IMR-90 (cell line): ENCODE results near the gene INSYN2A. TPM values are rescaled to one million over a fixed set of nuclear protein-coding genes. Genes with fewer than 3 reads are reported as not detected.

Experiments
- ATAC-seq: fragments of 200-7000 bp; cut with Tn5 transposase; 2 replicates; pipeline ENCODE4 v1.9.1; 2020; ENCODE audit warnings: low read depth, mild to moderate bottlenecking, moderate library complexity
- BruUV-seq: library from RNA; stranded (reverse); fragments of 400-500 nt; replicated peaks from 2 replicates; lab custom pipeline; 2021; lab: Mats Ljungman, UMichigan
- CTCF ChIA-PET: fragments of 300-600 bp; formaldehyde crosslinking; extraction: SDS; loops from one replicate; lab custom pipeline; 2021; ENCODE audit warnings: antibody characterized with exemption; lab: Yijun Ruan, JAX
- POLR2A ChIA-PET: fragments of 300-600 bp; sonication (Branson Sonifier 250); formaldehyde crosslinking; loops from one replicate; lab custom pipeline; 2022; ENCODE audit warnings: antibody characterized with exemption; ENCODE audit not compliant: unreplicated experiment; lab: Charles Lee
- DNase-seq: peaks from one replicate; pipeline ENCODE4 v3.0.0; 2013
- H2AFZ ChIP-seq: replicated peaks from 2 replicates; pipeline ENCODE3; 2013; ENCODE audit warnings: low read length, mild to moderate bottlenecking; ENCODE audit not compliant: poor library complexity
- H2AK5ac ChIP-seq: 2 replicates; pipeline ENCODE4 v1.6.1; 2013; ENCODE audit warnings: low read depth, low read length, inconsistent platforms
- H2AK9ac ChIP-seq: replicated peaks from 2 replicates; pipeline ENCODE3; 2013; ENCODE audit warnings: mild to moderate bottlenecking, low read depth, low read length, moderate library complexity; ENCODE audit not compliant: poor library complexity
- H2BK120ac ChIP-seq: 2 replicates; pipeline ENCODE4 v1.6.1; 2013; ENCODE audit warnings: low read depth, low read length, inconsistent platforms
- H2BK15ac ChIP-seq: 3 replicates; pipeline ENCODE4 v1.6.1; 2013; ENCODE audit warnings: low read depth, low read length, inconsistent platforms
- H2BK20ac ChIP-seq: 2 replicates; pipeline ENCODE4 v1.6.1; 2013; ENCODE audit warnings: low read depth, mild to moderate bottlenecking, inconsistent platforms, low read length, moderate library complexity
- H2BK5ac ChIP-seq: 2 replicates; pipeline ENCODE4 v1.6.1; 2013; ENCODE audit warnings: mild to moderate bottlenecking, low read depth, low read length, inconsistent platforms; ENCODE audit not compliant: poor library complexity, severe bottlenecking
- H3K14ac ChIP-seq: replicated peaks from 2 replicates; pipeline ENCODE4 v1.6.1; 2013; ENCODE audit warnings: low read depth, low read length, inconsistent platforms
- H3K18ac ChIP-seq: 2 replicates; pipeline ENCODE4 v1.6.1; 2013; ENCODE audit warnings: low read depth, low read length, control low read depth
- H3K23ac ChIP-seq: 2 replicates; pipeline ENCODE4 v1.6.1; 2013; ENCODE audit warnings: low read depth, low read length, inconsistent platforms
- H3K27ac ChIP-seq: 2 replicates; pipeline ENCODE4 v1.5.1; 2013; ENCODE audit warnings: mild to moderate bottlenecking, control low read depth, low read length; ENCODE audit not compliant: insufficient read depth
- H3K27me3 ChIP-seq: 2 replicates; pipeline ENCODE4 v1.6.1; 2013; ENCODE audit warnings: low read length; ENCODE audit not compliant: control insufficient read depth, insufficient read depth
- H3K36me3 ChIP-seq: 2 replicates; pipeline ENCODE4 v1.6.1; 2013; ENCODE audit warnings: low read length, mixed read lengths; ENCODE audit not compliant: control insufficient read depth, insufficient read depth
- H3K4ac ChIP-seq: 2 replicates; pipeline ENCODE4 v1.6.1; 2013; ENCODE audit warnings: low read depth, low read length, inconsistent platforms
- H3K4me1 ChIP-seq: 2 replicates; pipeline ENCODE4 v1.6.1; 2013; ENCODE audit warnings: low read length, mixed read lengths; ENCODE audit not compliant: control insufficient read depth, insufficient read depth
- H3K4me2 ChIP-seq: 2 replicates; pipeline ENCODE4 v1.6.1; 2013; ENCODE audit warnings: low read depth, mild to moderate bottlenecking, control low read depth, low read length, moderate library complexity
- H3K4me3 ChIP-seq: 2 replicates; pipeline ENCODE4 v1.5.1; 2013; ENCODE audit warnings: low read depth, mild to moderate bottlenecking, control low read depth, low read length, moderate library complexity; ENCODE audit not compliant: insufficient read depth
- H3K56ac ChIP-seq: 2 replicates; pipeline ENCODE4 v1.6.1; 2013; ENCODE audit warnings: low read length, inconsistent platforms; ENCODE audit not compliant: insufficient read depth; ENCODE audit errors: extremely low read depth
- H3K79me1 ChIP-seq, 2 experiments: 2 replicates each; pipeline ENCODE4 v1.6.1; 2013; ENCODE audit warnings: low read length in 2 of 2, inconsistent platforms in 1 of 2, low read depth in 1 of 2
- H3K9ac ChIP-seq: 2 replicates; pipeline ENCODE4 v1.6.1; 2013; ENCODE audit warnings: low read depth, low read length, control low read depth
- H3K9me1 ChIP-seq: 2 replicates; pipeline ENCODE4 v1.6.1; 2013; ENCODE audit warnings: low read length, inconsistent platforms; ENCODE audit not compliant: insufficient read depth
- H3K9me3 ChIP-seq: 2 replicates; pipeline ENCODE4 v1.6.1; 2013; ENCODE audit warnings: low read length; ENCODE audit not compliant: control insufficient read depth, insufficient read depth
- H4K20me1 ChIP-seq: 2 replicates; pipeline ENCODE4 v1.6.1; 2013; ENCODE audit warnings: low read length, inconsistent platforms; ENCODE audit not compliant: insufficient read depth
- H4K5ac ChIP-seq: 2 replicates; pipeline ENCODE4 v1.6.1; 2013; ENCODE audit warnings: mild to moderate bottlenecking, low read depth, low read length, control low read depth
- H4K8ac ChIP-seq, 2 experiments: 2 replicates each; pipeline ENCODE4 v1.6.1; 2013; ENCODE audit warnings: low read depth in 2 of 2, low read length in 2 of 2, control low read depth in 1 of 2, inconsistent platforms in 1 of 2
- H4K91ac ChIP-seq: 2 replicates; pipeline ENCODE4 v1.6.1; 2013; ENCODE audit warnings: low read depth, low read length, inconsistent platforms; ENCODE audit not compliant: insufficient read depth
- BHLHE40 ChIP-seq: fragments of 150-350 bp; IDR thresholded peaks from 2 replicates; pipeline ENCODE4 v1.6.1; 2016; ENCODE audit warnings: mild to moderate bottlenecking, low read depth, low read length
- CEBPB ChIP-seq: IDR thresholded peaks from 2 replicates; pipeline ENCODE4 v1.6.1; 2012; ENCODE audit warnings: low read depth, low read length, improper control_type of control experiment
- CHD1 ChIP-seq: IDR thresholded peaks from 2 replicates; pipeline ENCODE4 v1.6.1; 2012; ENCODE audit warnings: low read depth, low read length, improper control_type of control experiment
- FOS ChIP-seq: fragments of 150-350 bp; IDR thresholded peaks from 2 replicates; pipeline ENCODE4 v1.6.1; 2016; ENCODE audit warnings: low read depth, low read length
- MAFK ChIP-seq: IDR thresholded peaks from 2 replicates; pipeline ENCODE4 v1.6.1; 2012; ENCODE audit warnings: low read depth, low read length, improper control_type of control experiment
- MAZ ChIP-seq: IDR thresholded peaks from 2 replicates; pipeline ENCODE4 v1.6.1; 2012; ENCODE audit warnings: low read depth, mild to moderate bottlenecking, low read length, improper control_type of control experiment, moderate library complexity, borderline replicate concordance
- MXI1 ChIP-seq: IDR thresholded peaks from 2 replicates; pipeline ENCODE4 v1.6.1; 2012; ENCODE audit warnings: low read depth, mild to moderate bottlenecking, low read length, moderate library complexity, borderline replicate concordance
- NFE2L2 ChIP-seq: fragments of 150-350 bp; IDR thresholded peaks from 2 replicates; pipeline ENCODE4 v1.6.1; 2016; ENCODE audit warnings: low read depth, mild to moderate bottlenecking, low read length
- POLR2A ChIP-seq: IDR thresholded peaks from 2 replicates; pipeline ENCODE4 v1.6.1; 2012; ENCODE audit warnings: mild to moderate bottlenecking, low read depth, low read length
- RAD21 ChIP-seq: IDR thresholded peaks from 2 replicates; pipeline ENCODE4 v1.6.1; 2012; ENCODE audit warnings: low read length, improper control_type of control experiment
- RCOR1 ChIP-seq: IDR thresholded peaks from 2 replicates; pipeline ENCODE4 v1.6.1; 2012; ENCODE audit warnings: mild to moderate bottlenecking, low read length, improper control_type of control experiment; ENCODE audit not compliant: insufficient replicate concordance
- RFX5 ChIP-seq: IDR thresholded peaks from 2 replicates; pipeline ENCODE4 v1.8.0; 2012; ENCODE audit warnings: low read depth, mild to moderate bottlenecking, low read length, moderate library complexity
- SMC3 ChIP-seq: fragments of 150-350 bp; IDR thresholded peaks from 2 replicates; pipeline ENCODE4 v1.6.1; 2016; ENCODE audit warnings: low read depth, mild to moderate bottlenecking, antibody characterized with exemption, low read length, moderate library complexity
- WGBS, 2 experiments: methylation state at CpG; one replicate each; pipeline versions ENCODE4 v1.1.5 to v1.1.7; 2013; ENCODE audit warnings: missing lambda C conversion rate in 2 of 2; ENCODE audit not compliant: insufficient read length in 1 of 2; ENCODE audit errors: extremely low coverage in 2 of 2; 5-methylcytosine and 5-hydroxymethylcytosine counted together
- dilution Hi-C: fragments of 300-500 bp; cut with HindIII; formaldehyde crosslinking; loops from one replicate; pipeline ENCODE4 v1.14.3; 2018; ENCODE audit warnings: low sequenced_read_pairs; ENCODE audit not compliant: unreplicated experiment
- in situ Hi-C: fragments of 300-500 bp; cut with MboI; formaldehyde crosslinking; loops from 3 replicates; pipeline ENCODE4 v1.14.3; 2019; ENCODE audit warnings: low sequenced_read_pairs, inconsistent platforms, mixed read lengths
- intact Hi-C: fragments of 100-400 bp; cut with micrococcal nuclease; formaldehyde crosslinking; loops from 2 replicates; pipeline ENCODE4 v1.10.0; 2022
- polyA plus RNA-seq, 3 experiments: library from polyadenylated mRNA; depleted of rRNA; stranded (reverse); fragments of >200 nt; gene quantifications; 2 replicates each; pipeline ENCODE4 v1.2.3, GENCODE V29; 2012; ENCODE audit warnings: low replicate concordance in 1 of 3
- total RNA-seq: library from RNA; depleted of rRNA; stranded (reverse); fragments of >200 nt; gene quantifications from 2 replicates; pipeline ENCODE4 v1.2.3, GENCODE V29; 2012
- TF ChIP-seq, protein P1 (sequence below): conservative IDR thresholded peaks from 2 replicates; pipeline ENCODE4 v1.5.1; 2012; ENCODE audit warnings: mild to moderate bottlenecking, low read depth, low read length, improper control_type of control experiment
- TF ChIP-seq, protein P2 (sequence below): fragments of 150-350 bp; IDR thresholded peaks from 2 replicates; pipeline ENCODE4 v1.6.1; 2017; ENCODE audit warnings: mild to moderate bottlenecking, antibody characterized with exemption, low read length, low read depth
- TF ChIP-seq, protein P3 (sequence below): fragments of 150-350 bp; IDR thresholded peaks from 2 replicates; pipeline ENCODE4 v1.6.1; 2016; ENCODE audit warnings: low read depth, mild to moderate bottlenecking, low read length, moderate library complexity, borderline replicate concordance

Gene INSYN2A
- total and polyA plus RNA-seq, 2 of the 4 experiments (the other 2 are of a cell fraction), result 0.10 to 0.18 TPM

DNA sequence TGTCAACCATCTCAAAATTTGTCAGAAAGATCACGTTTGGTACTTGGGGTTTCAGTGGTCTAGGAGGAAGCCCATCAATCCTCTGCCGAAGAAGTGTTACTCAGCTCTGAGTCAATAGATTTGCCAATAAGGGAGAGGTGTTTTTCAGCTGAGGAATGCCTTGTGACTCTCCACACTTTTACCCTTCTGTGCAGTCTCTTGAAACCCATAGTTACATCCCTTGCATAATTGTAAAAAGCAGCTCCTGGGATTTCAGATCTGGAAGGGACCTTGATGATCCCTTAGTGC, 47.5 kb downstream of the INSYN2A start:
- peak; percentile 87 for DNase-seq
- ChIA-PET POLR2A (no interaction called here), CTCF (no interaction called here)
- peak overlapping the region; percentile 42 for H2AK9ac ChIP-seq
- H3K14ac ChIP-seq, result peak overlapping the region; percentile 80
- no peaks in the 10 kb centered on the region for H3K9me3 ChIP-seq
- H4K8ac ChIP-seq, result peak overlapping the region; percentile 33 to 86; a peak in 3 of 4 replicates
- no peaks in the 10 kb centered on the region for H3K27me3 ChIP-seq
- peak overlapping the region; percentile 57; the same call in 1 of the 3 replicates for H2BK15ac ChIP-seq
- WGBS, 2 experiments, result no CpG with 5 or more reads among the region's 2 CpGs
- no TSS peak for BruUV-seq
- dilution Hi-C loops (no loop called here), intact Hi-C loops (loop anchor here (5.0 kb wide), 1 partner anchor 242 kb away; the partner anchor contains the start of gene DOCK1), in situ Hi-C loops (no loop called here)
- H3K27ac ChIP-seq, result peak overlapping the region; percentile 89
- H3K9ac ChIP-seq, result peak overlapping the region; percentile 28; the same call in 1 of the 2 replicates
- H2BK5ac ChIP-seq, result peak overlapping the region; percentile 95
- H2BK120ac ChIP-seq, result peak overlapping the region; percentile 93
- H3K79me1 ChIP-seq, result peaks cover 12 to 64% of the 10 kb centered on the region in 2 experiments
- no peak overlapping the region for H3K4me3 ChIP-seq
- peak overlapping the region; percentile 80 for H4K91ac ChIP-seq
- peaks cover 2% of the 10 kb centered on the region; the same call in 1 of the 2 replicates for H3K36me3 ChIP-seq
- peak overlapping the region; percentile 88 for H3K4ac ChIP-seq
- peak overlapping the region; percentile 59 for H3K4me2 ChIP-seq
- peak overlapping the region; percentile 67 for H2AK5ac ChIP-seq
- TF ChIP-seq RAD21 (no peak), MXI1 (no peak), POLR2A (no peak), MAFK (no peak), RCOR1 (no peak), FOS (peak; percentile 38; the same call in 1 of the 2 replicates), CEBPB (peak; percentile 90), CHD1 (no peak), MAZ (no peak), BHLHE40 (peak; percentile 77), SMC3 (no peak), RFX5 (no peak), NFE2L2 (no peak)
- TF ChIP-seq, protein P1, sequence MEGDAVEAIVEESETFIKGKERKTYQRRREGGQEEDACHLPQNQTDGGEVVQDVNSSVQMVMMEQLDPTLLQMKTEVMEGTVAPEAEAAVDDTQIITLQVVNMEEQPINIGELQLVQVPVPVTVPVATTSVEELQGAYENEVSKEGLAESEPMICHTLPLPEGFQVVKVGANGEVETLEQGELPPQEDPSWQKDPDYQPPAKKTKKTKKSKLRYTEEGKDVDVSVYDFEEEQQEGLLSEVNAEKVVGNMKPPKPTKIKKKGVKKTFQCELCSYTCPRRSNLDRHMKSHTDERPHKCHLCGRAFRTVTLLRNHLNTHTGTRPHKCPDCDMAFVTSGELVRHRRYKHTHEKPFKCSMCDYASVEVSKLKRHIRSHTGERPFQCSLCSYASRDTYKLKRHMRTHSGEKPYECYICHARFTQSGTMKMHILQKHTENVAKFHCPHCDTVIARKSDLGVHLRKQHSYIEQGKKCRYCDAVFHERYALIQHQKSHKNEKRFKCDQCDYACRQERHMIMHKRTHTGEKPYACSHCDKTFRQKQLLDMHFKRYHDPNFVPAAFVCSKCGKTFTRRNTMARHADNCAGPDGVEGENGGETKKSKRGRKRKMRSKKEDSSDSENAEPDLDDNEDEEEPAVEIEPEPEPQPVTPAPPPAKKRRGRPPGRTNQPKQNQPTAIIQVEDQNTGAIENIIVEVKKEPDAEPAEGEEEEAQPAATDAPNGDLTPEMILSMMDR, result no peak
- TF ChIP-seq, protein P2, sequence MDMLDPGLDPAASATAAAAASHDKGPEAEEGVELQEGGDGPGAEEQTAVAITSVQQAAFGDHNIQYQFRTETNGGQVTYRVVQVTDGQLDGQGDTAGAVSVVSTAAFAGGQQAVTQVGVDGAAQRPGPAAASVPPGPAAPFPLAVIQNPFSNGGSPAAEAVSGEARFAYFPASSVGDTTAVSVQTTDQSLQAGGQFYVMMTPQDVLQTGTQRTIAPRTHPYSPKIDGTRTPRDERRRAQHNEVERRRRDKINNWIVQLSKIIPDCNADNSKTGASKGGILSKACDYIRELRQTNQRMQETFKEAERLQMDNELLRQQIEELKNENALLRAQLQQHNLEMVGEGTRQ, result no peak
- TF ChIP-seq, protein P3, sequence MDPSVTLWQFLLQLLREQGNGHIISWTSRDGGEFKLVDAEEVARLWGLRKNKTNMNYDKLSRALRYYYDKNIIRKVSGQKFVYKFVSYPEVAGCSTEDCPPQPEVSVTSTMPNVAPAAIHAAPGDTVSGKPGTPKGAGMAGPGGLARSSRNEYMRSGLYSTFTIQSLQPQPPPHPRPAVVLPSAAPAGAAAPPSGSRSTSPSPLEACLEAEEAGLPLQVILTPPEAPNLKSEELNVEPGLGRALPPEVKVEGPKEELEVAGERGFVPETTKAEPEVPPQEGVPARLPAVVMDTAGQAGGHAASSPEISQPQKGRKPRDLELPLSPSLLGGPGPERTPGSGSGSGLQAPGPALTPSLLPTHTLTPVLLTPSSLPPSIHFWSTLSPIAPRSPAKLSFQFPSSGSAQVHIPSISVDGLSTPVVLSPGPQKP, result no peak
- H3K18ac ChIP-seq, result peak overlapping the region; percentile 56
- ATAC-seq, result peak; percentile 21; the same call in 1 of the 2 replicates
- peaks cover 35% of the 10 kb centered on the region for H3K4me1 ChIP-seq
- H2BK20ac ChIP-seq, result peak overlapping the region; percentile 93
- H3K9me1 ChIP-seq, result peaks cover 38% of the 10 kb centered on the region
- H4K20me1 ChIP-seq, result peaks cover 13% of the 10 kb centered on the region
- peak overlapping the region; percentile 73 for H3K56ac ChIP-seq
- H4K5ac ChIP-seq, result peak overlapping the region; percentile 14
- peak overlapping the region; percentile 82 for H3K23ac ChIP-seq
- no peak overlapping the region for H2AFZ ChIP-seq
